MM.1S (cell line): ENCODE data around the gene AKAP6.

Source experiments
- CTCF ChIP-seq: fragments of 300-600 bp; sonication (generic); IDR thresholded peaks from 2 replicates; pipeline ENCODE4 v1.5.1; 2016; ENCODE audit warnings: antibody characterized with exemption, low read length, mixed read lengths
- EZH2 ChIP-seq: fragments of 300-600 bp; sonication (generic); optimal IDR thresholded peaks from 2 replicates; pipeline ENCODE3; 2017; ENCODE audit warnings: low read depth, mild to moderate bottlenecking, antibody characterized with exemption, low read length, mixed read lengths

DNA sequence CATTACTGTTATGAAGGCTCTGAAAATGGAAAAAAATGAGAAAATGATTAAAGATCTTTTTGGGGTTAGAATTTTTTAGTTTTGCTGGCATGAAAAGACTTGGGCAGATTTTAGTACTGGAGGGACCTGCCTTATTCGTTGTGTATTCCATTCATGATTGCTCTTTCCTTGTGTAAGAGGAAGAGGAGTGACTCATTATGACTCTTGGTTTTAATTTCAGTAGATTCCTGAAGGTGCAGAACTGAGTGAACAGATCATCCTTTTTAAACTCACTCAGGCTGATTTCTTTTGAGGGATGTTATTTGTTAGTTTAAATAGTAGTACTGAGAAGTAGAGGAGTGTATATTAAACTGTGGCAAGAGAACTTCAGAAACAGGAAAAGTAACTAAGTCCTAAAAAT lies 41.6 kb downstream of the AKAP6 start:
- TF ChIP-seq CTCF = no peak
- no peak for TF ChIP-seq EZH2
